Activated CD8-positive, alpha-beta T cell treated with anti-CD3 and anti-CD28 coated beads for 36 hours (primary cell): ENCODE data around the gene MAGEA11. TPM values are rescaled to one million over a fixed set of nuclear protein-coding genes. Genes with fewer than 3 reads are reported as not detected.

Experiments used
- ATAC-seq: fragments of 200-7000 bp; cut with Tn5 transposase; one replicate; pipeline ENCODE4 v1.10.0; 2021; ENCODE audit warnings: mild to moderate bottlenecking, moderate library complexity
- CTCF ChIA-PET: fragments of 350-600 bp; sonication (Branson Sonifier 250); formaldehyde crosslinking; loops from one replicate; lab custom pipeline; 2021; ENCODE audit warnings: antibody characterized with exemption; lab: Charles Lee
- POLR2A ChIA-PET: fragments of 350-600 bp; sonication (Branson Sonifier 250); formaldehyde crosslinking; loops from one replicate; lab custom pipeline; 2021; ENCODE audit warnings: antibody characterized with exemption; lab: Charles Lee
- DNase-seq: peaks from one replicate; pipeline ENCODE4 v3.0.0-alpha.2; 2020
- H3K27ac Mint-ChIP-seq: one replicate; pipeline ENCODE4 v1.8.0; 2021; ENCODE audit warnings: mild to moderate bottlenecking, mixed read lengths
- H3K27me3 Mint-ChIP-seq: one replicate; pipeline ENCODE4 v1.8.0; 2021; ENCODE audit warnings: mixed read lengths
- H3K36me3 Mint-ChIP-seq: one replicate; pipeline ENCODE4 v1.8.0; 2021; ENCODE audit warnings: low read depth, mixed read lengths
- H3K4me1 Mint-ChIP-seq: one replicate; pipeline ENCODE4 v1.8.0; 2021; ENCODE audit warnings: low read depth, mixed read lengths
- H3K4me3 Mint-ChIP-seq: one replicate; pipeline ENCODE4 v1.8.0; 2021; ENCODE audit warnings: mild to moderate bottlenecking, moderate library complexity, mixed read lengths
- H3K9me3 Mint-ChIP-seq: one replicate; pipeline ENCODE4 v1.8.0; 2021; ENCODE audit warnings: mixed read lengths
- intact Hi-C: fragments of 100-400 bp; cut with micrococcal nuclease; formaldehyde crosslinking; loops from one replicate; pipeline ENCODE4 v1.10.0; 2022
- total RNA-seq, 2 experiments: library from RNA; stranded (reverse); gene quantifications; one replicate each; pipeline ENCODE4 v1.2.3, GENCODE V29; 2021
- TF ChIP-seq, protein P1 (sequence below): fragments of 200-600 bp; IDR thresholded peaks from one replicate; pipeline ENCODE4 v1.8.0; 2022; ENCODE audit warnings: antibody characterized with exemption, mild to moderate bottlenecking

The MAGEA11 gene
- total RNA-seq, 2 experiments from 2014 or later: not detected

- Mint-ChIP-seq H3K36me3 (no peaks in the 10 kb centered on the region), H3K4me1 (no peaks in the 10 kb centered on the region), H3K9me3 (no peaks in the 10 kb centered on the region), H3K27ac (no peak overlapping the region), H3K27me3 (no peaks in the 10 kb centered on the region), H3K4me3 (no peak overlapping the region)
- DNase-seq (no peak), ATAC-seq (no peak)
- TF ChIP-seq, protein P1, sequence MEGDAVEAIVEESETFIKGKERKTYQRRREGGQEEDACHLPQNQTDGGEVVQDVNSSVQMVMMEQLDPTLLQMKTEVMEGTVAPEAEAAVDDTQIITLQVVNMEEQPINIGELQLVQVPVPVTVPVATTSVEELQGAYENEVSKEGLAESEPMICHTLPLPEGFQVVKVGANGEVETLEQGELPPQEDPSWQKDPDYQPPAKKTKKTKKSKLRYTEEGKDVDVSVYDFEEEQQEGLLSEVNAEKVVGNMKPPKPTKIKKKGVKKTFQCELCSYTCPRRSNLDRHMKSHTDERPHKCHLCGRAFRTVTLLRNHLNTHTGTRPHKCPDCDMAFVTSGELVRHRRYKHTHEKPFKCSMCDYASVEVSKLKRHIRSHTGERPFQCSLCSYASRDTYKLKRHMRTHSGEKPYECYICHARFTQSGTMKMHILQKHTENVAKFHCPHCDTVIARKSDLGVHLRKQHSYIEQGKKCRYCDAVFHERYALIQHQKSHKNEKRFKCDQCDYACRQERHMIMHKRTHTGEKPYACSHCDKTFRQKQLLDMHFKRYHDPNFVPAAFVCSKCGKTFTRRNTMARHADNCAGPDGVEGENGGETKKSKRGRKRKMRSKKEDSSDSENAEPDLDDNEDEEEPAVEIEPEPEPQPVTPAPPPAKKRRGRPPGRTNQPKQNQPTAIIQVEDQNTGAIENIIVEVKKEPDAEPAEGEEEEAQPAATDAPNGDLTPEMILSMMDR: no peak
- POLR2A ChIA-PET: no interaction called here
- intact Hi-C loops: no loop called here
- CTCF ChIA-PET: no interaction called here
Observed at GRCh38 chrX:149762696-149763614, 51.1 kb downstream of the MAGEA11 start.

Other genes with a start within 250 kb of the MAGEA11 start
- 10 to 100 TPM; 44.8 to 50.6 TPM for gene IDS, start 206.8 kb upstream of the MAGEA11 start, total RNA-seq
- 10 to 100 TPM; 60.3 to 60.7 TPM for gene EOLA1, start 171.0 kb upstream of the MAGEA11 start, total RNA-seq
- gene HSFX3, start 162.1 kb upstream of the MAGEA11 start, total RNA-seq: not detected
- not detected for gene MAGEA9B, start 124.6 kb upstream of the MAGEA11 start, total RNA-seq
- gene HSFX2, start 116.7 kb upstream of the MAGEA11 start, total RNA-seq: not detected
- gene TMEM185A, start 80.3 kb upstream of the MAGEA11 start, total RNA-seq: 10 to 100 TPM; 13.2 to 14.6 TPM
- under 1 TPM; 0.31 to 0.61 TPM for gene HSFX1, start 62.0 kb downstream of the MAGEA11 start, total RNA-seq
- not detected for gene MAGEA9, start 69.9 kb downstream of the MAGEA11 start, total RNA-seq
- not detected for gene MAGEA8, start 169.1 kb downstream of the MAGEA11 start, total RNA-seq
- gene HSFX4, start 217.5 kb downstream of the MAGEA11 start, total RNA-seq: not detected
- gene EOLA2, start 226.4 kb downstream of the MAGEA11 start, total RNA-seq: 10 to 100 TPM; 23.2 to 25.8 TPM